OCI-LY7 (cell line): ENCODE results near the gene NPIPB9. TPM values are rescaled to one million over a fixed set of nuclear protein-coding genes. Genes with fewer than 3 reads are reported as not detected.
"Not testable (repeated sequence)": the region's sequence is repeated elsewhere in the genome, so short reads cannot be mapped to it uniquely, and the experiment has no call there.

Experiments
- BruUV-seq: library from RNA; stranded (reverse); fragments of 400-500 nt; replicated peaks from 2 replicates; lab custom pipeline; 2021; lab: Mats Ljungman, UMichigan
- CTCF ChIA-PET: fragments of 300-600 bp; sonication (Branson Sonifier 250); formaldehyde crosslinking; loops from one replicate; lab custom pipeline; 2022; ENCODE audit warnings: antibody characterized with exemption; ENCODE audit not compliant: unreplicated experiment; lab: Charles Lee
- POLR2A ChIA-PET: fragments of 300-600 bp; sonication (Branson Sonifier 250); formaldehyde crosslinking; loops from one replicate; lab custom pipeline; 2022; ENCODE audit warnings: antibody characterized with exemption; lab: Charles Lee
- DNase-seq: peaks from one replicate; pipeline ENCODE4 v3.0.0-alpha.2; 2015; ENCODE audit warnings: low spot score
- H2AFZ ChIP-seq: fragments of 200-600 bp; sonication (generic), shearing (Covaris generic); 2 replicates; pipeline ENCODE4 v1.6.1; 2014; ENCODE audit warnings: mild to moderate bottlenecking, antibody characterized with exemption, low read length, moderate library complexity
- H3K27ac ChIP-seq: fragments of 200-600 bp; sonication (generic); 2 replicates; pipeline ENCODE4 v1.5.1; 2014; ENCODE audit warnings: mixed run types, low read depth, mild to moderate bottlenecking, moderate library complexity, low read length, inconsistent platforms; ENCODE audit not compliant: poor library complexity, severe bottlenecking
- H3K36me3 ChIP-seq: fragments of 200-600 bp; sonication (generic); 2 replicates; pipeline ENCODE4 v1.6.1; 2014; ENCODE audit warnings: mild to moderate bottlenecking, antibody characterized with exemption, low read length, moderate library complexity, mixed read lengths; ENCODE audit not compliant: insufficient read depth
- H3K4me1 ChIP-seq: fragments of 200-600 bp; sonication (generic); 2 replicates; pipeline ENCODE4 v1.5.1; 2014; ENCODE audit warnings: mild to moderate bottlenecking, low read length; ENCODE audit not compliant: insufficient read depth, poor library complexity, severe bottlenecking
- H3K4me2 ChIP-seq: fragments of 200-600 bp; sonication (generic); 2 replicates; pipeline ENCODE4 v1.6.1; 2014; ENCODE audit warnings: mild to moderate bottlenecking, low read length
- H3K4me3 ChIP-seq: fragments of 200-600 bp; sonication (generic); 2 replicates; pipeline ENCODE4 v1.5.1; 2014; ENCODE audit warnings: mild to moderate bottlenecking, low read depth, low read length; ENCODE audit not compliant: poor library complexity, severe bottlenecking
- H3K79me2 ChIP-seq: fragments of 200-600 bp; sonication (generic); 2 replicates; pipeline ENCODE4 v1.6.1; 2016; ENCODE audit warnings: low read depth, mild to moderate bottlenecking, low read length, moderate library complexity, mixed read lengths; ENCODE audit not compliant: insufficient read depth
- H3K9me2 ChIP-seq: fragments of 200-600 bp; sonication (generic); 2 replicates; pipeline ENCODE4 v1.6.1; 2016; ENCODE audit warnings: mild to moderate bottlenecking, low read length, mixed read lengths; ENCODE audit not compliant: insufficient read depth
- H3K9me3 ChIP-seq: fragments of 200-600 bp; sonication (generic); 2 replicates; pipeline ENCODE4 v1.6.1; 2014; ENCODE audit warnings: mild to moderate bottlenecking, mixed run types, low read length, mixed read lengths
- H4K20me1 ChIP-seq: fragments of 200-600 bp; sonication (generic); 2 replicates; pipeline ENCODE4 v1.6.1; 2014; ENCODE audit warnings: mild to moderate bottlenecking, antibody characterized with exemption, low read length, moderate library complexity, mixed read lengths; ENCODE audit not compliant: insufficient read depth
- intact Hi-C: fragments of 100-400 bp; cut with micrococcal nuclease; formaldehyde crosslinking; loops from one replicate; pipeline ENCODE4 v1.10.0; 2022; ENCODE audit not compliant: unreplicated experiment
- total RNA-seq, 2 experiments: library from RNA; depleted of rRNA in 1 of 2; stranded (reverse); fragments of >200 nt in 1 of 2; shearing (Covaris generic) in 1 of 2; gene quantifications; 2 replicates each; pipeline ENCODE4 v1.2.3, GENCODE V29; 2014 to 2022

Gene NPIPB9
- total RNA-seq, 2 experiments from 2014 or later: 2.9 to 7.1 TPM

DNA sequence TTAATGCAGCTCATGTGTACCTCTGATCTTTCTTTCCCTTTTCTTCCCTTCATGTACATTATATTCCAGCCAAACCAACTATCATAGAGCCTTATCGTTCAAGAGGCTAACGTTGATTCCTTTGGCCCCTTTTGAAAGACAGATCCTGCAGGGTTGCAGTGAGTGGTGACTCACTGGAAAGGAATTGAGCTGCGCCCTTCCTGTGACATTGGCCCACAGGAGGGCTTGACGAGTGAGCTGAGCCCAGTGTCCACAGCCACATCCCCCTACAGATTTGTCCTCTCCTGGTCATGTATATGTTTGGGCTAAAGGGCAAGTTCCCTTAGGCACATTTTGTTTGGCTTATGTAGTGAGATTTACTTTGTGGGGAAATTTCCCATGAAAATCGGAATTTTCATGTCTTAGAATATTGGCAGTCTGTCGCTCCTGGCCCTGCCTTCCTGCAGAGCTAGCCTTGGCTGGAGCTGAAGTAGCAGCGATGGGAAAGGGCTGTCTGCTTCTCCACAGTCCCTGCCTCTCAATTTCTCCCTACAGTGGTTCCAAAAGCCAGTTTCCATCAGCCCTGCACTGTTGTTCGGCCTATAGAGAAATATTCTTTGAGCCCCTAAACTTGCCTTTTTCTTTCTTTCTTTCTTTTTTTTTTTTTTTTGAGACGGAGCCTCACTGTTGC, 19.0 kb upstream of the NPIPB9 start:
- H3K4me3 ChIP-seq, POLR2A ChIA-PET, BruUV-seq, H3K4me1 ChIP-seq, H2AFZ ChIP-seq, DNase-seq, H3K36me3 ChIP-seq, H3K79me2 ChIP-seq, H3K4me2 ChIP-seq, H3K9me3 ChIP-seq, H3K9me2 ChIP-seq, CTCF ChIA-PET, H3K27ac ChIP-seq, H4K20me1 ChIP-seq, intact Hi-C loops: not testable (repeated sequence)

GRCh38 chr16:28739787-28740186, 11.8 kb upstream of the NPIPB9 start:
- H3K4me1 ChIP-seq, intact Hi-C loops, H3K27ac ChIP-seq, H3K4me3 ChIP-seq, BruUV-seq, H3K4me2 ChIP-seq, DNase-seq, H2AFZ ChIP-seq, H3K79me2 ChIP-seq, H3K9me3 ChIP-seq, H3K9me2 ChIP-seq, H3K36me3 ChIP-seq, H4K20me1 ChIP-seq, POLR2A ChIA-PET, CTCF ChIA-PET: not testable (repeated sequence)

- intact Hi-C loops, POLR2A ChIA-PET, H3K36me3 ChIP-seq, CTCF ChIA-PET, H3K4me2 ChIP-seq, H3K4me1 ChIP-seq, H3K79me2 ChIP-seq, H3K9me3 ChIP-seq, DNase-seq, H3K4me3 ChIP-seq, H4K20me1 ChIP-seq, H2AFZ ChIP-seq, H3K9me2 ChIP-seq, BruUV-seq, H3K27ac ChIP-seq: not testable (repeated sequence)
Measured at GRCh38 chr16:28740631-28741030, 11.0 kb upstream of the NPIPB9 start.

GRCh38 chr16:28741295-28741694, 10.3 kb upstream of the NPIPB9 start:
- H3K79me2 ChIP-seq, H3K4me3 ChIP-seq, H3K4me1 ChIP-seq, H3K4me2 ChIP-seq, DNase-seq, POLR2A ChIA-PET, H3K9me2 ChIP-seq, H3K9me3 ChIP-seq, CTCF ChIA-PET, H4K20me1 ChIP-seq, intact Hi-C loops, H2AFZ ChIP-seq, H3K36me3 ChIP-seq, BruUV-seq, H3K27ac ChIP-seq: not testable (repeated sequence)

- H3K79me2 ChIP-seq, H4K20me1 ChIP-seq, H3K36me3 ChIP-seq, intact Hi-C loops, H3K4me1 ChIP-seq, DNase-seq, BruUV-seq, H3K4me3 ChIP-seq, H2AFZ ChIP-seq, POLR2A ChIA-PET, H3K9me2 ChIP-seq, H3K4me2 ChIP-seq, H3K27ac ChIP-seq, H3K9me3 ChIP-seq, CTCF ChIA-PET: not testable (repeated sequence)
Measured at GRCh38 chr16:28746618-28747350, 4.8 kb upstream of the NPIPB9 start.

- H3K4me3 ChIP-seq, H3K9me3 ChIP-seq, intact Hi-C loops, CTCF ChIA-PET, H3K36me3 ChIP-seq, H3K9me2 ChIP-seq, POLR2A ChIA-PET, BruUV-seq, H3K4me1 ChIP-seq, H3K27ac ChIP-seq, DNase-seq, H3K79me2 ChIP-seq, H2AFZ ChIP-seq, H4K20me1 ChIP-seq, H3K4me2 ChIP-seq: not testable (repeated sequence)
Measured at GRCh38 chr16:28749997-28750465, 1.6 kb upstream of the NPIPB9 start.
